ENCODE results near the gene RNASE7.

The RNASE7 gene

DNA sequence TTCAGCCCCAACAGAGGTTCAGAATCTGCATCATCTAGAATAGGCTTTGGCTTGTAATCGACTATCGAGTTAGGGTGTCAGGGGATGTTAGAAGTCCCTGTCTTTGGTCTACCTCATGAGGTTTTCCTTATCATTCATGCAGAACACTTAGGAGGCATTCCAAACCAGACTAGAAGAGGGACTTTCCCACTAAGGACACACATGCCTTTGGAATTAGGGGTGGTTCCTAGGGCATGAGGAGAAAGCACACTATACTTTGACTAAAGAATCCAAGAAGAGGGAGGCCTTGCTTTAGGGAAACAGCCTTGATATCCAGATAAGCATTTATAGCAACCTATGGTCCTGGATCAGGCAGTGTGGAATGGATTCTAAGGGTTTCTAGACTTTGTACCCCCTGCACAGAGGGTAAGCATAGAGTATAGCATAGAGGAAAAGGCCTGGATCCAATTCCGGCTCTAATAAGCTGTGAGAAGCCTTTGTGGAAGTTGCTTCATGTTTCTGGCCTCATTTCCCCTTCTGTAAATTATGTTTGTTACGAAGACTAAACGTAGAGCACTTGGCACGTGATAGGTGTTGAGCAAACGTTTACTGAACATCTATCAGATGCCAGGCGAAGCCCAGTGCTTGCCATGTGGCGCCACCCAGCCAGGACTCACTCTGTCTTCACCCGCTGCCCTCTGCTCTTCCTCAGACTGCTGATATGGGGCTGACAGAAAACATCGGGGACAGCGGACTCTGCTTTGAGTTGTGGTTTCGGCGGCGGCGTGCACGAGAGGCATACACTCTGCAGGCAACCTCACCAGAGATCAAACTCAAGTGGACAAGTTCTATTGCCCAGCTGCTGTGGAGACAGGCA lies 43.1 kb downstream of the RNASE7 start:
- Histone ChIP-seq H3K4me1 (ENCODE audit: insufficient read depth, low read length) (peaks cover 5% of the 10 kb centered on the region; the same call in 1 of the 2 replicates), H3K4me3 (ENCODE audit: low read length) (no peak overlapping the region), H3K27ac (ENCODE audit: low read length) (no peak overlapping the region), H3K9ac (ENCODE audit: low read depth, low read length) (no peak overlapping the region), H3K9me3 (ENCODE audit: insufficient read depth, low read depth, low read length) (no peaks in the 10 kb centered on the region), H3K36me3 (ENCODE audit: insufficient read depth, low read depth, low read length) (peaks cover 90% of the 10 kb centered on the region), H3K27me3 (ENCODE audit: insufficient read depth, low read length) (no peaks in the 10 kb centered on the region)

DNA sequence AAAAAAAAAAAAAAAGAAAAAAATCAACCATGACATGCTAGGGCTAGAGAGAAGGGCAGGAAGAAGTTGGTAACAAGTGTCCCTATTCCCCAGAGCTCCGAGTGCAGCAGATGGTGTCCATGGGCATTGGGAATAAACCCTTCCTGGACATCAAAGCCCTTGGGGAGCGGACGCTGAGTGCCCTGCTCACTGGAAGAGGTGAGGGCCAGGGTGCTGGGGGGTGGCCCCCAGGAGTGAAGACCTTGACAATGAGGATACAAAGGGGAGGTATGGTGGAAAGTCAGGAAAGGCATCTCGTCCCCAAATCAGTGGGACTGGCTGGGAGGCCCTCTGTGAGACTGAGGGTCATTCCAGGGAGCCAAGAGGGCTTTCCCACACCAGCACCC lies 44.7 kb downstream of the RNASE7 start:
- Histone ChIP-seq H3K4me3 (ENCODE audit: low read length) (no peak overlapping the region), H3K9ac (ENCODE audit: low read depth, low read length) (no peak overlapping the region), H3K4me1 (ENCODE audit: insufficient read depth, low read length) (peaks cover 5% of the 10 kb centered on the region; the same call in 1 of the 2 replicates), H3K27me3 (ENCODE audit: insufficient read depth, low read length) (no peaks in the 10 kb centered on the region), H3K27ac (ENCODE audit: low read length) (no peak overlapping the region), H3K36me3 (ENCODE audit: insufficient read depth, low read depth, low read length) (peaks cover 89% of the 10 kb centered on the region), H3K9me3 (ENCODE audit: insufficient read depth, low read depth, low read length) (no peaks in the 10 kb centered on the region)

DNA sequence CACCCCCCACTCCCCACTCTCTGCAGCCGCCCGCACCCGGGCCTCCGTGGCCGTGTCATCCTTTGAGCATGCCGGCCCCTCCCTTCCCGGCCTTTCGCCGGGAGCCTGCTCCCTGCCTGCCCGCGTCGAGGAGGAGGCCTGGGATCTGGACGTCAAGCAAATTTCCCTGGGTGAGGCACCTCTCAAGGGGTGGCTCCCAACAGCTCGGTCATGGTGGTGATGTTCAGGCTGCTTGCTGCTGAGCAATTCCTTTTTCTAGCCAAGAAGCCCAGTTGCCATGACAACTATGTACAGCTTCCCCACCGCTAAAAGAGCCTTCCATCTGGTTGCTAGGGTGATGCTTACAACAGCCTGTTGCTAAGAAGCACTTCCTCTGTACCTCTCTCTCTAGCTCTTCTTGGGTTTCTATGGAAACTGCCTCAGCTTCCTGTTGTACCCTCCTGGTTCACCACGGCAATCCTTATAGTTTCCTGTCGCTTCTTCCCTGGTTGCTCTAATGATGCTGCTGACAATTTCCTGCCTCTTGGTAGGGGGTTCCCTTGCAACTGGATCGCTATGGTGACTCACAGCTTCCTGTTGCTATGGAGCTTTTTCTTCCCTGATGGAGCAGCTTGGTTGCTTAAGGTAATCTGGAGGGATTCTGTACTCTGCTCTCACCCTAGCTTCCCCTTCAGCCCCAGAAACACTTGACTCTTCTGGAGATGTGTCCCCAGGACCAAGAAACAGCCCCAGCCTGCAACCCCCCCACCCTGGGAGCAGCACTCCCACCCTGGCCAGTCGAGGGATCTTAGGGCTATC lies 45.3 kb downstream of the RNASE7 start:
- H3K27me3 ChIP-seq (ENCODE audit: insufficient read depth, low read length), result no peaks in the 10 kb centered on the region
- no peak overlapping the region for H3K9ac ChIP-seq (ENCODE audit: low read depth, low read length)
- no peak overlapping the region for H3K27ac ChIP-seq (ENCODE audit: low read length)
- peaks cover 88% of the 10 kb centered on the region for H3K36me3 ChIP-seq (ENCODE audit: insufficient read depth, low read depth, low read length)
- peaks cover 5% of the 10 kb centered on the region; the same call in 1 of the 2 replicates for H3K4me1 ChIP-seq (ENCODE audit: insufficient read depth, low read length)
- no peak overlapping the region for H3K4me3 ChIP-seq (ENCODE audit: low read length)
- no peaks in the 10 kb centered on the region for H3K9me3 ChIP-seq (ENCODE audit: insufficient read depth, low read depth, low read length)

DNA sequence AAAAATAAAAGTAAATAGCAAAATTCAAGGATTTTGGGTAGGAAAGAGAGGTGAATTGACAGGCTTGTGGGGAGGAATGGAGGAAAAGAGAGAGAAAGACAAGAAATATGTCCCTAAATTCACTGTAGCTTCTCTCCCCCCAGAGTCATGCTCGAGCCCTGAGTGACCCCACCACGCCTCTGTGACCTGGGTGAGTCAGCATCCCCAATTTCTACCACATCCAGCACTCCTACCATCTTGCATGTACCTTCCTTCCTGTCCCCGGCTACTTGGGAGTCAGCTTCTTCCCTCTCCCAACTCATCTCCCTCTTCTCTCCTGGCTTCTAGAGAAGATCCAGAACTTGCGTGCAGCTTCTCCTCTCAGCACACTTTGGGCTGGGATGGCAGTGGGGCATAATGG lies 46.5 kb downstream of the RNASE7 start:
- peaks cover 89% of the 10 kb centered on the region for H3K36me3 ChIP-seq (ENCODE audit: insufficient read depth, low read depth, low read length)
- no peak overlapping the region for H3K4me3 ChIP-seq (ENCODE audit: low read length)
- H3K27me3 ChIP-seq (ENCODE audit: insufficient read depth, low read length), result no peaks in the 10 kb centered on the region
- H3K4me1 ChIP-seq (ENCODE audit: insufficient read depth, low read length), result peaks cover 15% of the 10 kb centered on the region
- H3K9me3 ChIP-seq (ENCODE audit: insufficient read depth, low read depth, low read length), result no peaks in the 10 kb centered on the region
- H3K27ac ChIP-seq (ENCODE audit: low read length), result no peak overlapping the region
- no peak overlapping the region for H3K9ac ChIP-seq (ENCODE audit: low read depth, low read length)

DNA sequence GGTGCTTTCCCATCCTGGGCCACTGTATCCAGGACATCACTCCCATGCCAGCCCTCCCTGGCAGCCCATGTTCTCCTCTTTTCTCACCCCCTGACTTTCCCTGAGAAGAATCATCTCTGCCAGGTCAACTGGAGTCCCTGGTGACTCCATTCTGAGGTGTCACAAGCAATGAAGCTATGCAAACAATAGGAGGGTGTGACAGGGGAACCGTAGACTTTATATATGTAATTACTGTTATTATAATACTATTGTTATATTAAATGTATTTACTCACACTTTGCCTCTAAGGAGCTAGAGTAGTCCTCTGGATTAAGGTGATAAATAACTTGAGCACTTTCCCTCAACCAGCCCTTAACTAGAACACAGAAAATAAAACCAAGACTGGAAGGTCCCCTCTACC lies 47.1 kb downstream of the RNASE7 start:
- Histone ChIP-seq H3K27ac (ENCODE audit: low read length) (no peak overlapping the region), H3K4me1 (ENCODE audit: insufficient read depth, low read length) (peaks cover 18% of the 10 kb centered on the region), H3K9ac (ENCODE audit: low read depth, low read length) (no peak overlapping the region), H3K4me3 (ENCODE audit: low read length) (no peak overlapping the region), H3K27me3 (ENCODE audit: insufficient read depth, low read length) (no peaks in the 10 kb centered on the region), H3K9me3 (ENCODE audit: insufficient read depth, low read depth, low read length) (no peaks in the 10 kb centered on the region), H3K36me3 (ENCODE audit: insufficient read depth, low read depth, low read length) (peaks cover 83% of the 10 kb centered on the region)

DNA sequence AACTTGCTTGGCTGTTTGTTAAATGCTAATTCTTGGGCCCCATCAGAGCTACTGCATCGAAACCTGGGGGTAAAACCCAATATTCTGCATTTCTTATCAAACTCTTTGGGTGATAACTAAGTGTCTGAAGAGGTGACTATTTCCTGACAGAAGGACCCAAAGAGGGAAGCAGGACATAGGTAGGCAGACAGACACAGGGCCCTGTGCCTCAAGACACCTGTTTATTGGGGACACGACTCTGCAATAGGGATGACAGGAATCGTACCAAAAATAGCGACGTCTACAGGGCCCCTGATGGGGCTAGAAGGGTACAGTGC lies 47.7 kb downstream of the RNASE7 start:
- Histone ChIP-seq H3K4me3 (ENCODE audit: low read length) (no peak overlapping the region), H3K9ac (ENCODE audit: low read depth, low read length) (no peak overlapping the region), H3K4me1 (ENCODE audit: insufficient read depth, low read length) (peaks cover 20% of the 10 kb centered on the region), H3K27ac (ENCODE audit: low read length) (no peak overlapping the region), H3K9me3 (ENCODE audit: insufficient read depth, low read depth, low read length) (no peaks in the 10 kb centered on the region), H3K27me3 (ENCODE audit: insufficient read depth, low read length) (no peaks in the 10 kb centered on the region), H3K36me3 (ENCODE audit: insufficient read depth, low read depth, low read length) (peaks cover 77% of the 10 kb centered on the region)

DNA sequence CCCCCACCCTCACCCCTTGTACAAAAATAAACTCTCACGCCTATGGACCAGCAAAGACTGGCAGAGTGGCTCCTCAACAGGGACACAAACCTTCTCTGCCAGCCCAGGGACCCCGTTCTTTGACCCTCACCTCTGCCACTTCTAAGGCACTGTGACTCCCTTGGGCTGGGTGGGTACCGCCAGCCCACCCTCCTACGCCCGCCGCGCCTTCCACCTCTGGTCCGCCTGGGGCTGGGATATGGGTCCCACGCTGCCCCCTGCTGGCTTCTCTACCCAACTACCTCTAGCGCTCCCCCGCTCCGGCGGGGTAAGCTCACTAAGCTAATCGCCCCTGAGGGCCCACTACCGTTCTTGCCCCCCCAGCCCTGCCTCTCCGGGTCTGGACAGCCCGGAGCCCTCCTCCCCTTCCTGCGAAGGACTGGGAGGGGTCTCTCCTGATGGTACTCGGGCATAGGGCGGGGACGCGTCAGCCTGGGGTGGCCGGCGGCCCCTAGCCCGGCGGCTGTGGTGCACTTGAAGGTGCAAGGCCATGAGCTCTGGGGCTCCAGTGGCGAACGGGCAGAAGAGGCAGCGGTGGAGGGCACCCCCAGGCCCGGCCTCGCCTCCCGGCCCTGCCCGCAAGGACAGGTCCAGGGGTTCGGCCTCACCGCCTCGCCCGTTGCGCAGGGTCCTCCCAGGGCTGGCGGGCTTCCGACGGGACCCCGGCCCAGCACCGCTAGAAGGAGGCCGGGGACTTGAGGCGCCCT lies 48.2 kb downstream of the RNASE7 start:
- H3K4me3 ChIP-seq (ENCODE audit: low read length), result no peak overlapping the region
- H3K9ac ChIP-seq (ENCODE audit: low read depth, low read length), result no peak overlapping the region
- H3K9me3 ChIP-seq (ENCODE audit: insufficient read depth, low read depth, low read length), result no peaks in the 10 kb centered on the region
- no peaks in the 10 kb centered on the region for H3K27me3 ChIP-seq (ENCODE audit: insufficient read depth, low read length)
- peaks cover 25% of the 10 kb centered on the region for H3K4me1 ChIP-seq (ENCODE audit: insufficient read depth, low read length)
- H3K36me3 ChIP-seq (ENCODE audit: insufficient read depth, low read depth, low read length), result peaks cover 76% of the 10 kb centered on the region
- H3K27ac ChIP-seq (ENCODE audit: low read length), result no peak overlapping the region

DNA sequence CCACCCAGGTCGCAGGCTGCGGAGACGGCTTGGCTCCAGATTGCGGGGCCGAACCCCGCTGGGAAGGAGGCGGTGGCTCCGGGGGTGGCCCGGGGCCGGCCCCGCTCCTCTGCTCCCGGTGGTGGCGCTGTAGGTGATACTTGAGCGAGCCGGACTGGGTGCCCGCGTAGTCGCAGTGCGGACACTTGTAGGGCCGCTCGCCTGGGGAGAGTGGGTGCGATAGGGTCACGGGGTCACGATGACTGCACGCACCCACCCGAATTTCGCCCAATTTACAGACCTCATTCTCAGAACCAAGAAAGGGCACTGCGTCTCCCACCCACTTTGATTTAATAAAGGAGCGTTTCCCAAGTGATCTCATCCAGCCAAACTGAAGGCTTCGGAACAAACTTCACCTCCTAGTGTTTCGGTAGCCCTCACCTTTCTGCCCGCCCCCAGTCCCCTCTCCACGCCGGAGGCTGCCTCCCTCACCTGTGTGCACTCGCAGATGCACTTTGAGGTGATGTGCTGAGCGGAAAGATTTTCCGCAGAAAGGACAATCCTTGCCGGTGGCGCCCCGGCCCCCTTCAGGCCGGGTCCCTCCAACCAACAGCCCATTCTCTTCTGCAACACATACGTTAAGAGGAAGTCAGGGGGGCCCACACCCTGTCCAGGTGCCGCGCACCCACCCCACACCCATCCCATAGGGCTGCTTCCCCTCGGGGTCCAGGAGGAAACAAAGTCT lies 48.9 kb downstream of the RNASE7 start:
- Histone ChIP-seq H3K9ac (ENCODE audit: low read depth, low read length) (no peak overlapping the region), H3K27me3 (ENCODE audit: insufficient read depth, low read length) (no peaks in the 10 kb centered on the region), H3K9me3 (ENCODE audit: insufficient read depth, low read depth, low read length) (no peaks in the 10 kb centered on the region), H3K4me1 (ENCODE audit: insufficient read depth, low read length) (peaks cover 30% of the 10 kb centered on the region), H3K27ac (ENCODE audit: low read length) (no peak overlapping the region), H3K36me3 (ENCODE audit: insufficient read depth, low read depth, low read length) (peaks cover 68% of the 10 kb centered on the region), H3K4me3 (ENCODE audit: low read length) (no peak overlapping the region)

DNA sequence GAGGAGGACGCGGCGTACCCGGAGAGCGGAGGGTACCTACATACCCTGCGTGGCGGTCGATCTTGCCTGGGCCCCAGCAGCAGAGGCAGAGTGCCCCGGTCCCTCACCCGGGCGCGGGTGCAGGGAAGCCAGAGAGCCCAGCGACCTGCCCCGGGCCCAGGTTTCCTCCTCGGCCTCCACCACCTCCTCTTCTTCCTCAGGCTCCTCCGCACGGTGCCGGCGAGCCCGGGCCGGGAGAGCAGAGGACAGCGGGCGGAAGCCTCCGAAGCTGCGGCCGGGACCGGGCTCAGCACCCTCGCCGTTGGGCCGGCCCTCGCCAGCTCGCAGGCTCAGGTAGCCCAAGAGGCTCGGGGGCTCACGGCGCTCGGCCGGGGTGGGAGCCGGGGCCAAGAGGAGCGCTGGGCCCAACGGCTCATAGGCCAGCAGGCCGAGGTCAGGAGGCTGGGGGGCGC lies 49.7 kb downstream of the RNASE7 start:
- Histone ChIP-seq H3K27me3 (ENCODE audit: insufficient read depth, low read length) (no peaks in the 10 kb centered on the region), H3K4me3 (ENCODE audit: low read length) (no peak overlapping the region), H3K36me3 (ENCODE audit: insufficient read depth, low read depth, low read length) (peaks cover 61% of the 10 kb centered on the region), H3K4me1 (ENCODE audit: insufficient read depth, low read length) (peaks cover 37% of the 10 kb centered on the region), H3K27ac (ENCODE audit: low read length) (no peak overlapping the region), H3K9me3 (ENCODE audit: insufficient read depth, low read depth, low read length) (no peaks in the 10 kb centered on the region), H3K9ac (ENCODE audit: low read depth, low read length) (no peak overlapping the region)

DNA sequence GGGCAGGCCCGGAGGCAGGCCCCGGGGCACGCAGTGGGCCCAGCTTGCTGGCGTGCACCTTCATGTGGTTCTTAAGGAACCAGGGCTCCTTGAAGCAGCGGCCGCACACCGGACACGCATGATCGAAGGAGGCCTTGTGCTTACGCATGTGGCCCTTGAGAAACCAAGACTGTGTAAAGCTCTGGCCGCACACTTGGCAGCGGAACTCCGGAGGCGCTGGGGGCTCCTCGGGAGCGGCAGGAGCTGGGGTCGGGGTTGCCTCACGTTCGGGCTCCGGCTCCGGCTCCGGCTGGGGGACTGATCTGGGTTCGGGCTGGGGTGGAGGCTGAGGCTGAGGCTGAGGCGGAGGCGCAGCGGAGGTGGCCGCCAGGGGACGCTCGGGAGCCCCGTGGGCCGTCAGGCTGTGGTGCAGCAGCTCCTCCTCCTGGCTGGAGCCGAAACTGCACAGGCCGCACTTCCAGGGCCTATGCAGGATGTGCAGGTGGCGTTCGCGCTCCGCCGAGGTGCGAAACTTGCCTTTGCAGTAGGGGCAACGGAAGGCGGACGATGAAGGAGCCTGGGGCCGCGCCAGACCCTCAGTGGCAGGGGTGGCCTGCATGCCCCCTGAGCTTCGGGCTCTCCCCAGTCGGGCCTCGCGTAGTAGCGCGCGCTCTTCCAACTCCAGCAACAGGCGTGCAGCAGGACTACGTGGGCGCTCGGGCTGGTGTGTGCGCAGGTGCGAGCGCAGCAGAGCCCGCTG lies 50.3 kb downstream of the RNASE7 start:
- Histone ChIP-seq H3K27me3 (ENCODE audit: insufficient read depth, low read length) (no peaks in the 10 kb centered on the region), H3K36me3 (ENCODE audit: insufficient read depth, low read depth, low read length) (peaks cover 58% of the 10 kb centered on the region), H3K4me3 (ENCODE audit: low read length) (peak overlapping the region; percentile 82; the same call in 1 of the 2 replicates), H3K9me3 (ENCODE audit: insufficient read depth, low read depth, low read length) (no peaks in the 10 kb centered on the region), H3K9ac (ENCODE audit: low read depth, low read length) (no peak overlapping the region), H3K4me1 (ENCODE audit: insufficient read depth, low read length) (peaks cover 42% of the 10 kb centered on the region), H3K27ac (ENCODE audit: low read length) (no peak overlapping the region)

All from iPS-20b (cell line).